ENCODE measurements around the gene CCDC179.

DNA sequence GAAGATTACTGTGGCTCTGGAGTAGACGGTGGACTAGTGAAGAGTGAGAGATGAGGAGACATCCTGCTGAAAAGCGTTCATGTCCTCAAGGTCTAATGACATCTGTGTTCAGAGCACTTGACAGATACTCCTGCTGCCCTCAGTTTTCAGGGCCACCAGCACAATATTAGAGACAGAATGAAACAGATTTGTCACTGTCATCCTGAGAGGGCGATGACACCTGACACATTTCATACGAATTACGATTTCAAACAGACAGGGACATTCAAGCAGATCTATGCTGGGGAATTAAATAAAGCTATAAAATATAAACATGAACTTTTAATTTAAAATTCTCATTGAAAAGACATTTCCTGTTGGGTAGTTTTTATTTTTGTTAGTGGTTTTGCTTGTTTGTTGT lies 59.8 kb downstream of the CCDC179 start:
- TF ChIP-seq, protein P1, sequence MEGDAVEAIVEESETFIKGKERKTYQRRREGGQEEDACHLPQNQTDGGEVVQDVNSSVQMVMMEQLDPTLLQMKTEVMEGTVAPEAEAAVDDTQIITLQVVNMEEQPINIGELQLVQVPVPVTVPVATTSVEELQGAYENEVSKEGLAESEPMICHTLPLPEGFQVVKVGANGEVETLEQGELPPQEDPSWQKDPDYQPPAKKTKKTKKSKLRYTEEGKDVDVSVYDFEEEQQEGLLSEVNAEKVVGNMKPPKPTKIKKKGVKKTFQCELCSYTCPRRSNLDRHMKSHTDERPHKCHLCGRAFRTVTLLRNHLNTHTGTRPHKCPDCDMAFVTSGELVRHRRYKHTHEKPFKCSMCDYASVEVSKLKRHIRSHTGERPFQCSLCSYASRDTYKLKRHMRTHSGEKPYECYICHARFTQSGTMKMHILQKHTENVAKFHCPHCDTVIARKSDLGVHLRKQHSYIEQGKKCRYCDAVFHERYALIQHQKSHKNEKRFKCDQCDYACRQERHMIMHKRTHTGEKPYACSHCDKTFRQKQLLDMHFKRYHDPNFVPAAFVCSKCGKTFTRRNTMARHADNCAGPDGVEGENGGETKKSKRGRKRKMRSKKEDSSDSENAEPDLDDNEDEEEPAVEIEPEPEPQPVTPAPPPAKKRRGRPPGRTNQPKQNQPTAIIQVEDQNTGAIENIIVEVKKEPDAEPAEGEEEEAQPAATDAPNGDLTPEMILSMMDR (IDR thresholded peaks at IDR 0.05), result no peak
- TF ChIP-seq POLR2A (IDR thresholded peaks at IDR 0.05), result no peak

All from lower leg skin (tissue), 3 donors.